Spleen (tissue), 7 donors: Measurements from ENCODE around the gene ADD2.

ENCODE experiments used
- POLR2A ChIP-seq, 3 donors: fragments of 450-650 bp; IDR thresholded peaks; one replicate each; pipeline ENCODE4 v1.5.1; 2017; ENCODE audit warnings: antibody characterized with exemption in 3 of 3, mild to moderate bottlenecking in 1 of 3
- TF ChIP-seq, protein P1 (sequence below), 11 experiments: fragments of 200-600 bp in 7 of 11; fragments of 450-650 bp in 4 of 11; sonication (generic) in 4 of 11; IDR thresholded peaks in 8 of 11; conservative IDR thresholded peaks in 3 of 11; 1 replicate in 7 of 11; 2 replicates in 4 of 11; pipeline versions ENCODE4 v1.4.0 to v1.8.0; 2016 to 2021; ENCODE audit warnings: antibody characterized with exemption in 11 of 11, inconsistent platforms in 4 of 11, mild to moderate bottlenecking in 1 of 11
- donor health status: DM: no; HTN: no; CAD: no; lungs with moderate emphysema.
- donor health status: DM: no; HTN: no; CAD: no.
- donor health status: DM: no; HTN: no; CAD: no.

DNA sequence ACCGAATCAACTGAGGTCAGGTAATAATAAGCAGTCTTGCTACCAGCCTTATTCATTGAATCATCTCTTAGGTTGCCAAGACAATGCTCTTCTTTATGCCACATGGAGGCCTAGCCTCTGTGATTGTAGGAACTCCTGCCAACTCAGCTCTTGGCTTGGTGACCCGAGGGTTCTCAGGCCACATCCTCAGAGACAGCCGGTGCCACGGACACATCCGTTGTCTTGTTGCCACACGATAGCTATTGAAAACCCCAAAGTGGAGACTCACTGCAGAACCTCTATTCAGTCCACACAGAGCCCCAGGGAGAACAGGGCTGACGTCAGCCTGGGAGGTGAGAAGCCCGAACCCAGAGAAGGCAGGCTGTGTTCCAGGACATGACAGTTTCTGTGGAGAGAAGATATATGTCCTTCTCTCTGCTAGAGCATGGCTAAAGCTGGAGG lies 160.9 kb downstream of the ADD2 start:
- TF ChIP-seq, protein P1, sequence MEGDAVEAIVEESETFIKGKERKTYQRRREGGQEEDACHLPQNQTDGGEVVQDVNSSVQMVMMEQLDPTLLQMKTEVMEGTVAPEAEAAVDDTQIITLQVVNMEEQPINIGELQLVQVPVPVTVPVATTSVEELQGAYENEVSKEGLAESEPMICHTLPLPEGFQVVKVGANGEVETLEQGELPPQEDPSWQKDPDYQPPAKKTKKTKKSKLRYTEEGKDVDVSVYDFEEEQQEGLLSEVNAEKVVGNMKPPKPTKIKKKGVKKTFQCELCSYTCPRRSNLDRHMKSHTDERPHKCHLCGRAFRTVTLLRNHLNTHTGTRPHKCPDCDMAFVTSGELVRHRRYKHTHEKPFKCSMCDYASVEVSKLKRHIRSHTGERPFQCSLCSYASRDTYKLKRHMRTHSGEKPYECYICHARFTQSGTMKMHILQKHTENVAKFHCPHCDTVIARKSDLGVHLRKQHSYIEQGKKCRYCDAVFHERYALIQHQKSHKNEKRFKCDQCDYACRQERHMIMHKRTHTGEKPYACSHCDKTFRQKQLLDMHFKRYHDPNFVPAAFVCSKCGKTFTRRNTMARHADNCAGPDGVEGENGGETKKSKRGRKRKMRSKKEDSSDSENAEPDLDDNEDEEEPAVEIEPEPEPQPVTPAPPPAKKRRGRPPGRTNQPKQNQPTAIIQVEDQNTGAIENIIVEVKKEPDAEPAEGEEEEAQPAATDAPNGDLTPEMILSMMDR (IDR thresholded peaks at IDR 0.05 in 8 of 11, conservative IDR thresholded peaks at IDR 0.05 in 3 of 11): no peak
- no peak for TF ChIP-seq POLR2A (IDR thresholded peaks at IDR 0.05)
